ENCODE measurements around the gene FHOD3. TPM values are rescaled to one million over a fixed set of nuclear protein-coding genes. Genes with fewer than 3 reads are reported as not detected.

Gene FHOD3
- total and polyA plus RNA-seq, 2 of the 8 experiments (the other 6 are each of a cell fraction or from before 2014, with no cell fraction given): 9.7 to 10.5 TPM

GRCh38 chr18:36331521-36331971, 34.0 kb downstream of the FHOD3 start (continued):
- TF ChIP-seq CHD7 (IDR thresholded peaks at IDR 0.05; ENCODE audit: insufficient replicate concordance, low read length) (no peak), SRF (IDR thresholded peaks at IDR 0.05; ENCODE audit: low read depth, low read length) (no peak)
